ENCODE results near the gene TOGARAM1. TPM values are rescaled to one million over a fixed set of nuclear protein-coding genes. Genes with fewer than 3 reads are reported as not detected.
A peak's percentile ranks its signal among the peaks of the same experiment; 100 is the strongest.

The TOGARAM1 gene
- total RNA-seq, 1 experiment from 2014 or later, result 12.9 TPM

GRCh38 chr14:44960646-44961045 is 1.3 kb upstream of the TOGARAM1 start:
- Histone ChIP-seq H3K79me2 (ENCODE audit: low read depth) (peaks cover 93% of the 10 kb centered on the region), H3K9me2 (ENCODE audit: insufficient read depth) (no peaks in the 10 kb centered on the region), H3K27me3 (ENCODE audit: insufficient read depth, low read depth) (no peaks in the 10 kb centered on the region), H3K4me2 (peak overlapping the region; percentile 82), H2AFZ (peak overlapping the region; percentile 93), H3K27ac (peak overlapping the region; percentile 69), H3K9me3 (ENCODE audit: insufficient read depth, low read depth) (no peaks in the 10 kb centered on the region), H3K4me1 (replicated peaks; ENCODE audit: insufficient read depth) (peaks cover 32% of the 10 kb centered on the region), H3K36me3 (ENCODE audit: low read depth) (no peaks in the 10 kb centered on the region), H4K20me1 (ENCODE audit: insufficient read depth) (peaks cover 43% of the 10 kb centered on the region), H3K4me3 (peak overlapping the region; percentile 65), H3F3A (ENCODE audit: insufficient read depth, low read depth) (peaks cover 10% of the 10 kb centered on the region; the same call in 1 of the 2 replicates)
- BruUV-seq (replicated peaks), result no TSS peak
- ChIA-PET CTCF (no interaction called here), POLR2A (ENCODE audit: unreplicated experiment) (no interaction called here)
- intact Hi-C loops (cut with micrococcal nuclease; ENCODE audit: unreplicated experiment), result loop anchor here (1.0 to 5.0 kb wide), 3 partner anchors 63 to 292 kb away; partner anchors contain the start of genes MIS18BP1 and PRPF39
- no peak for DNase-seq
- no peak for TF ChIP-seq EZH2 (IDR thresholded peaks at IDR 0.05; ENCODE audit: low read depth)

DNA sequence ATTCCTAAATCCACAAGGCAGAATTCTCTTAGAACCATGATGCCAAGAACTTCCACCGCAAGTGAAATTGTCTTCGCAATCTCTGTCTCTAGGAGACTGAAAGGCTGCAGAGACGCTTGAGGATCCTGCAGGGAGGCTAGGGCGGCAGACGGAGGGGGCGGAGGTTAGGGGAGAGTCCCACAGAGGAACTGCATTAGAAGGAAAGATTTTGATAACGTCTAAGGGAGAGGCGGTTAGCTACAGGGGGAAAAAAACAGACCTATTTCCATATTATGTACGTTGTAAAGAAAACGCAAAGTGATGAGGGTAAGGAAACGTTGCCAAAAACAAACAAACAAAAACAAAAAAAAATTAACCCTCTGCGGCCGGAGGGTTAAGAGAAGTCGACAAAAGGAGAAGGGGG is 838 bp upstream of the TOGARAM1 start:
- no peak for TF ChIP-seq CTCF (conservative IDR thresholded peaks at IDR 0.05)
- TF ChIP-seq EZH2 (IDR thresholded peaks at IDR 0.05; ENCODE audit: low read depth), result no peak
- H3K9me2 ChIP-seq (ENCODE audit: insufficient read depth), result no peaks in the 10 kb centered on the region
- H3K4me1 ChIP-seq (replicated peaks; ENCODE audit: insufficient read depth), result peaks cover 32% of the 10 kb centered on the region
- peak overlapping the region; percentile 82 for H3K4me2 ChIP-seq
- ChIA-PET POLR2A (ENCODE audit: unreplicated experiment) (interaction anchor here (0.5 to 1.0 kb wide), 4 partner anchors 14 to 618 kb away, joined by 3 to 11 read pairs (median 6); partner anchors contain the start of gene PRPF39), CTCF (no interaction called here)
- peak; percentile 42 to 43 for DNase-seq
- peaks cover 93% of the 10 kb centered on the region for H3K79me2 ChIP-seq (ENCODE audit: low read depth)
- intact Hi-C loops (cut with micrococcal nuclease; ENCODE audit: unreplicated experiment), result loop anchor here (1.0 to 5.0 kb wide), 3 partner anchors 64 to 291 kb away; partner anchors contain the start of genes MIS18BP1 and PRPF39
- peak overlapping the region; percentile 93 for H2AFZ ChIP-seq
- H3K4me3 ChIP-seq, result peak overlapping the region; percentile 65
- H3K27me3 ChIP-seq (ENCODE audit: insufficient read depth, low read depth), result no peaks in the 10 kb centered on the region
- no peaks in the 10 kb centered on the region for H3K9me3 ChIP-seq (ENCODE audit: insufficient read depth, low read depth)
- BruUV-seq (replicated peaks), result no TSS peak
- peaks cover 10% of the 10 kb centered on the region; the same call in 1 of the 2 replicates for H3F3A ChIP-seq (ENCODE audit: insufficient read depth, low read depth)
- H3K27ac ChIP-seq, result peak overlapping the region; percentile 69
- peaks cover 45% of the 10 kb centered on the region for H4K20me1 ChIP-seq (ENCODE audit: insufficient read depth)
- no peaks in the 10 kb centered on the region for H3K36me3 ChIP-seq (ENCODE audit: low read depth)

- H4K20me1 ChIP-seq (ENCODE audit: insufficient read depth), result peaks cover 52% of the 10 kb centered on the region
- peak overlapping the region; percentile 91 for H2AFZ ChIP-seq
- H3K4me1 ChIP-seq (replicated peaks; ENCODE audit: insufficient read depth), result peaks cover 42% of the 10 kb centered on the region
- H3K36me3 ChIP-seq (ENCODE audit: low read depth), result 0 out of 2 replicates have a peak, but pooled peaks cover 2% of the 10 kb centered on the region
- H3K4me3 ChIP-seq, result peak overlapping the region; percentile 65
- peak in 1 of 2 experiments; percentile 37 for DNase-seq
- H3K79me2 ChIP-seq (ENCODE audit: low read depth), result peaks cover 93% of the 10 kb centered on the region
- no peaks in the 10 kb centered on the region for H3K9me3 ChIP-seq (ENCODE audit: insufficient read depth, low read depth)
- intact Hi-C loops (cut with micrococcal nuclease; ENCODE audit: unreplicated experiment), result loop anchor here (1.0 to 5.0 kb wide), 2 partner anchors 172 to 290 kb away; partner anchors contain the start of genes FKBP3 and MIS18BP1
- no peak for TF ChIP-seq EZH2 (IDR thresholded peaks at IDR 0.05; ENCODE audit: low read depth)
- TF ChIP-seq CTCF (conservative IDR thresholded peaks at IDR 0.05), result no peak
- H3F3A ChIP-seq (ENCODE audit: insufficient read depth, low read depth), result peaks cover 10% of the 10 kb centered on the region; the same call in 1 of the 2 replicates
- CTCF ChIA-PET, result no interaction called here
- no peaks in the 10 kb centered on the region for H3K9me2 ChIP-seq (ENCODE audit: insufficient read depth)
- peak overlapping the region; percentile 96 for H3K4me2 ChIP-seq
- H3K27me3 ChIP-seq (ENCODE audit: insufficient read depth, low read depth), result no peaks in the 10 kb centered on the region
- no peak overlapping the region for H3K27ac ChIP-seq
- BruUV-seq (replicated peaks), result TSS peak; percentile 50
- POLR2A ChIA-PET (ENCODE audit: unreplicated experiment), result interaction anchor here (0.6 to 1.0 kb wide), 4 partner anchors 13 to 172 kb away, joined by 3 to 11 read pairs (median 7); partner anchors contain the start of gene FKBP3
These were observed 499 bp downstream of the TOGARAM1 start for GRCh38 chr14:44962334-44963043.

Data from PC-9 (cell line).